Transverse colon (tissue), 4 donors: ENCODE measurements around the gene TGFBR2. TPM values are rescaled to one million over a fixed set of nuclear protein-coding genes. Genes with fewer than 3 reads are reported as not detected.

Experiments used
- DNase-seq: peaks from one replicate; pipeline ENCODE4 v3.0.0-alpha.2; 2019
- H3K27ac ChIP-seq, 4 donors: fragments of 200-600 bp; sonication (generic); 2 replicates each; pipeline ENCODE4 v1.5.1; 2016 to 2018; ENCODE audit warnings: inconsistent platforms in 4 of 4
- H3K27me3 ChIP-seq: fragments of 200-600 bp; sonication (generic); 2 replicates; pipeline ENCODE4 v1.5.1; 2017; ENCODE audit warnings: inconsistent platforms
- H3K36me3 ChIP-seq, 4 donors: fragments of 200-600 bp; sonication (generic); 2 replicates each; pipeline ENCODE4 v1.5.1; 2017 to 2019; ENCODE audit warnings: inconsistent platforms in 4 of 4
- H3K4me1 ChIP-seq, 4 donors: fragments of 200-600 bp; sonication (generic); 2 replicates each; pipeline ENCODE4 v1.5.1; 2017 to 2020; ENCODE audit warnings: inconsistent platforms in 4 of 4
- H3K4me3 ChIP-seq, 4 donors: fragments of 200-600 bp; sonication (generic); 1 replicate in 1 of 4; 2 replicates in 3 of 4; pipeline versions ENCODE4 v1.5.1 to v1.6.1; 2017 to 2019; ENCODE audit warnings: inconsistent platforms in 4 of 4
- H3K9me3 ChIP-seq, 2 donors: fragments of 200-600 bp; sonication (generic); 2 replicates each; pipeline ENCODE4 v1.5.1; 2017 to 2019; ENCODE audit warnings: inconsistent platforms in 2 of 2
- EP300 ChIP-seq: sonication (generic); formaldehyde crosslinking; IDR thresholded peaks from one replicate; pipeline ENCODE4 v1.6.1; 2017; ENCODE audit warnings: antibody characterized with exemption, low read depth
- POLR2A ChIP-seq: fragments of 450-650 bp; IDR thresholded peaks from one replicate; pipeline ENCODE4 v1.6.1; 2016; ENCODE audit warnings: antibody characterized with exemption, mild to moderate bottlenecking, moderate library complexity
- POLR2AphosphoS5 ChIP-seq, 3 donors: sonication (generic); formaldehyde crosslinking; IDR thresholded peaks; one replicate each; pipeline ENCODE4 v1.6.1; 2016; ENCODE audit warnings: antibody characterized with exemption in 3 of 3
- WGBS, 2 donors: methylation state at CpG; one replicate each; pipeline ENCODE4 v1.1.5; 2018; ENCODE audit warnings: low coverage in 1 of 2; 5-methylcytosine and 5-hydroxymethylcytosine counted together
- in situ Hi-C, 4 donors: fragments of 200-750 bp; cut with MboI; loops; one replicate each; pipeline versions ENCODE4 v1.15.0 to v1.15.1; 2017; ENCODE audit warnings: low sequenced_read_pairs in 3 of 4, low pct_ligation_motif_present in 1 of 4, low pct_unique_long_range_greater_than_20kb in 1 of 4
- intact Hi-C: fragments of 100-400 bp; cut with DNase I; formaldehyde crosslinking; loops from one replicate; pipeline ENCODE4 v1.15.1; 2023; ENCODE audit warnings: low total_unique reads
- total RNA-seq, 4 donors: library from RNA; depleted of rRNA; stranded (reverse); fragments of >200 nt; gene quantifications; one replicate each; pipeline ENCODE4 v1.1.0, GENCODE V29; 2016
- TF ChIP-seq, protein P1 (sequence below), 5 experiments: fragments of 200-600 bp in 3 of 5; fragments of 450-650 bp in 2 of 5; sonication (generic) in 3 of 5; IDR thresholded peaks; 1 replicate in 2 of 5; 2 replicates in 3 of 5; pipeline ENCODE4 v1.5.1; 2016 to 2017; ENCODE audit warnings: antibody characterized with exemption in 5 of 5, inconsistent platforms in 3 of 5, mild to moderate bottlenecking in 2 of 5, moderate library complexity in 1 of 5

TGFBR2 gene
- total RNA-seq, 4 donors from 2014 or later, result 63.2 to 179 (median 98.5) TPM

DNA sequence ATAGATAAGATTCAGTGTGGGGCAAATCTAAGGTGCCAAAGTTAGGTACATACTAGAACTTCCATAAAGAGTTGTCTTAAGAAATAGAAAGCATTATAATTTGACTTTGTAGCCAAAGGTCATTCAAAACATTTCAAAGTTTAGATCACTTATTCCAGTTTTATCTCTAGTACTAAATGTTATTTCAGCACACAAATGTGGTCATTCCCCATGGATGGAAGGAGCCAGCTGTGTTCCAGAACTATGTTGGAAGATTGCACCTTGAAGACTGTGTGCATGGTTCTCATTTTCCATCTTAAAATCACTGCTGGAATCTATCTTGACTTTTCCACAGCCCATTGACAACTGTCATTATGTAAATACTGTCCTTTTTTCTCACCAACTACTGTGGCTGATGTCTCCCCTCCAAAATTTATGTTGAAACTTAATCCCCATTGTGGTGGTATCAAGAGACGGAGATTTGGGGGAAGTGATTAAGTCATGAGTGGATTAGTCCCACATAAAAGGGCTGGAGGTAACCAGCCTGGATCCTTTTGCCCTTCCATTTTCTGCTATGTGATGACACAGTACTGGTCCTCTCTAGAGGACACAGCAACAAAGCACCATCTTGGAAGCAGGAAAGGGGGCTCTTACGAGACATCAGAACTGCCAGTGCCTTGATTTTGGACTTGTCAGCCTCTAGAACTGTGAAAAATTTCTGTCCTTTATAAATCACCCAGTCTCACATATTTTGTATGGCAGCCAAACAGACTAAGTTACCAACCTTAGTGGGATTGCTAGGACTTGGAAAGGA, 24.0 kb downstream of the TGFBR2 start:
- Histone ChIP-seq H3K9me3 (no peaks in the 10 kb centered on the region), H3K27me3 (no peaks in the 10 kb centered on the region), H3K27ac (peak overlapping the region; percentile 57 to 77 (median 71)), H3K4me3 (no peak overlapping the region), H3K4me1 (peaks cover 40 to 100% (median 69%) of the 10 kb centered on the region in 4 donors), H3K36me3 (no peaks in the 10 kb centered on the region)
- 74 to 76% methylated on average over 2 of the region's 2 CpGs for WGBS, 2 donors
- intact Hi-C loops, result no loop called here
- TF ChIP-seq POLR2AphosphoS5 (IDR thresholded peaks at IDR 0.05), result no peak
- no peak for TF ChIP-seq EP300
- TF ChIP-seq, protein P1, sequence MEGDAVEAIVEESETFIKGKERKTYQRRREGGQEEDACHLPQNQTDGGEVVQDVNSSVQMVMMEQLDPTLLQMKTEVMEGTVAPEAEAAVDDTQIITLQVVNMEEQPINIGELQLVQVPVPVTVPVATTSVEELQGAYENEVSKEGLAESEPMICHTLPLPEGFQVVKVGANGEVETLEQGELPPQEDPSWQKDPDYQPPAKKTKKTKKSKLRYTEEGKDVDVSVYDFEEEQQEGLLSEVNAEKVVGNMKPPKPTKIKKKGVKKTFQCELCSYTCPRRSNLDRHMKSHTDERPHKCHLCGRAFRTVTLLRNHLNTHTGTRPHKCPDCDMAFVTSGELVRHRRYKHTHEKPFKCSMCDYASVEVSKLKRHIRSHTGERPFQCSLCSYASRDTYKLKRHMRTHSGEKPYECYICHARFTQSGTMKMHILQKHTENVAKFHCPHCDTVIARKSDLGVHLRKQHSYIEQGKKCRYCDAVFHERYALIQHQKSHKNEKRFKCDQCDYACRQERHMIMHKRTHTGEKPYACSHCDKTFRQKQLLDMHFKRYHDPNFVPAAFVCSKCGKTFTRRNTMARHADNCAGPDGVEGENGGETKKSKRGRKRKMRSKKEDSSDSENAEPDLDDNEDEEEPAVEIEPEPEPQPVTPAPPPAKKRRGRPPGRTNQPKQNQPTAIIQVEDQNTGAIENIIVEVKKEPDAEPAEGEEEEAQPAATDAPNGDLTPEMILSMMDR (IDR thresholded peaks at IDR 0.05), result no peak
- no peak for TF ChIP-seq POLR2A
- DNase-seq, result no peak
- in situ Hi-C loops, result no loop called here

- Histone ChIP-seq H3K36me3 (no peaks in the 10 kb centered on the region), H3K27ac (peak overlapping the region; percentile 57 to 77 (median 71)), H3K4me1 (peaks cover 35 to 100% (median 64%) of the 10 kb centered on the region in 4 donors), H3K4me3 (no peak overlapping the region), H3K27me3 (no peaks in the 10 kb centered on the region), H3K9me3 (no peaks in the 10 kb centered on the region)
- DNase-seq, result no peak
- TF ChIP-seq, protein P1 (IDR thresholded peaks at IDR 0.05), result peak in 1 of 5 experiments; percentile 30
- no peak for TF ChIP-seq POLR2AphosphoS5 (IDR thresholded peaks at IDR 0.05)
- 51 to 73% methylated on average over 3 to 7 of the region's 7 CpGs for whole genome bisulfite sequencing, 2 donors
- in situ Hi-C loops (no loop called here), intact Hi-C loops (no loop called here)
These were observed 25.0 kb downstream of the TGFBR2 start for GRCh38 chr3:30631243-30631904.

GRCh38 chr3:30632065-30632464, 25.7 kb downstream of the TGFBR2 start:
- DNase-seq, result no peak
- 74 to 86% methylated on average over 3 of the region's 3 CpGs for WGBS, 2 donors
- peaks cover 28 to 96% (median 58%) of the 10 kb centered on the region in 4 donors for H3K4me1 ChIP-seq
- intact Hi-C loops (no loop called here), in situ Hi-C loops (no loop called here)
- no peak for TF ChIP-seq EP300
- peak in 1 of 3 donors; percentile 23 for TF ChIP-seq POLR2AphosphoS5 (IDR thresholded peaks at IDR 0.05)
- no peak for TF ChIP-seq POLR2A
- TF ChIP-seq, protein P1 (IDR thresholded peaks at IDR 0.05), result no peak
- no peak overlapping the region for H3K4me3 ChIP-seq
- H3K27ac ChIP-seq, result peak overlapping the region; percentile 57 to 77 (median 71)
- H3K36me3 ChIP-seq, result no peaks in the 10 kb centered on the region
- H3K27me3 ChIP-seq, result no peaks in the 10 kb centered on the region
- no peaks in the 10 kb centered on the region for H3K9me3 ChIP-seq

GRCh38 chr3:30632521-30632920, 26.1 kb downstream of the TGFBR2 start:
- peaks cover 25 to 95% (median 57%) of the 10 kb centered on the region in 4 donors for H3K4me1 ChIP-seq
- intact Hi-C loops, result no loop called here

More at GRCh38 chr3:30632521-30632920, 26.1 kb downstream of the TGFBR2 start:
- H3K9me3 ChIP-seq, result no peaks in the 10 kb centered on the region
- no peaks in the 10 kb centered on the region for H3K27me3 ChIP-seq
- no peak overlapping the region for H3K4me3 ChIP-seq
- in situ Hi-C loops, result no loop called here
- H3K27ac ChIP-seq, result peak overlapping the region; percentile 57 to 77 (median 71)
- TF ChIP-seq POLR2A (no peak), EP300 (no peak), POLR2AphosphoS5 (IDR thresholded peaks at IDR 0.05) (no peak)
- TF ChIP-seq, protein P1 (IDR thresholded peaks at IDR 0.05), result no peak
- no peak for DNase-seq
- WGBS, 2 donors, result 45 to 59% methylated on average over 1 of the region's 1 CpG
- no peaks in the 10 kb centered on the region for H3K36me3 ChIP-seq
